Heart left ventricle (tissue), 13 donors: Measurements from ENCODE around the gene CD2AP.

ENCODE experiments used
- CTCF ChIP-seq, 12 donors: fragments of 200-600 bp; sonication (generic) in 4 of 12; IDR thresholded peaks; one replicate each; pipeline versions ENCODE4 v1.5.0 to v1.8.0; 2018 to 2022; ENCODE audit warnings: antibody characterized with exemption in 12 of 12, mild to moderate bottlenecking in 5 of 12
- POLR2A ChIP-seq, 2 donors: fragments of 450-650 bp; IDR thresholded peaks; one replicate each; pipeline ENCODE4 v1.6.1; 2017; ENCODE audit warnings: antibody characterized with exemption in 2 of 2, mild to moderate bottlenecking in 2 of 2, moderate library complexity in 2 of 2
- donor health status: ischemic (EF 13 %, LVEDD 7.1; RV severe dilation, severe dysfunction).
- donor health status: DM: no; HTN: yes; CAD: no.
- donor health status: DM: no; HTN: no; CAD: no.
- donor health status: ischemic (EF 25% LVEDD 6.9; RV normal size, moderate dysfunction).
- donor health status: ischemic (EF 25% LVEDD 5.7; RV mildly dilated, moderate dysfunction).
- donor health status: ischemic (EF 35%, LVEDD 5.7; RV mildly dilated, moderate dysfunction).
- donor health status: nonischemic (EF 11% LVEDD 7.7; RV severe dilation, severe dysfunction).
- donor health status: DM: yes; HTN: yes; CAD: no.
- donor health status: PGD.
- donor health status: ischemic (EF 29% LVEDD 5.4; RV normal size, mild dysfunction).
- donor health status: nonischemic (EF 23%, LVEDD 6.1; RV moderate dilation, normal function).

GRCh38 chr6:47631269-47631772 is 153.7 kb downstream of the CD2AP start:
- TF ChIP-seq POLR2A (IDR thresholded peaks at IDR 0.05) (no peak), CTCF (IDR thresholded peaks at IDR 0.05) (peak; percentile 53 to 84 (median 71))
